ENCODE results near the gene DPEP1.
"Not testable (repeated sequence)": the region's sequence is repeated elsewhere in the genome, so short reads cannot be mapped to it uniquely, and the experiment has no call there.

DPEP1 gene

GRCh38 chr16:89569506-89570341 is 43.7 kb upstream of the DPEP1 start:
- H3K36me3 ChIP-seq, result peaks cover 2% of the 10 kb centered on the region
- H3K9me3 ChIP-seq, result no peaks in the 10 kb centered on the region
- peaks cover 13% of the 10 kb centered on the region for H3K4me1 ChIP-seq
- H3K4me3 ChIP-seq (ENCODE audit: low read depth, low read length), result no peak overlapping the region
- no peak for TF ChIP-seq CTCF (IDR thresholded peaks at IDR 0.05; ENCODE audit: low read depth, low read length)
- DNase-seq, result peak; percentile 7
- H3K27me3 ChIP-seq, result no peaks in the 10 kb centered on the region

GRCh38 chr16:89570342-89570923 is 43.0 kb upstream of the DPEP1 start:
- Histone ChIP-seq H3K9me3 (no peaks in the 10 kb centered on the region), H3K27me3 (no peaks in the 10 kb centered on the region), H3K36me3 (no peaks in the 10 kb centered on the region), H3K4me1 (peaks cover 10% of the 10 kb centered on the region), H3K4me3 (ENCODE audit: low read depth, low read length) (no peak overlapping the region)
- no peak for TF ChIP-seq CTCF (IDR thresholded peaks at IDR 0.05; ENCODE audit: low read depth, low read length)
- DNase-seq, result peak; percentile 9

GRCh38 chr16:89570983-89571598 is 42.4 kb upstream of the DPEP1 start:
- H3K27me3 ChIP-seq; H3K4me1 ChIP-seq; H3K36me3 ChIP-seq; DNase-seq; H3K9me3 ChIP-seq; H3K4me3 ChIP-seq (ENCODE audit: low read depth, low read length): not testable (repeated sequence)

DNA sequence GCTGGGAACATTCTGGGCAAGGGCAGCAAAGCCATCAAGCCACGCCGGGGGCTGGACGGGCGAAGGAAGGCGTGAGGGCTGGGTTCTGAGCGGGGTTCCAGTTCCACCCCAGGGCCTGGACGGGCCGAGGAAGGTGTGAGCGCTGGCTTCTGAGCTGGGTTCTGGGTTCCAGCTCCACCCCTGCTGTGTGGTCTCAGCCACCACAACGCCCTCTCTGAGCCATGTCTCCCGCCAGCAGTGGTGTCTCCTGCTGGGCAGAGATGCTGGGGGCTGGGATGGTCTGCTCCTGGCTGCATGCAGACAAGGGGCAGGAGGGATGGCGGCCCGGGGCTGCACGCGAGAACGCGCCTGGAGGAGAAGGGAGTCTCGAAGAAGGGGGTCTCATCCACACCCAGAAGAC is 41.8 kb upstream of the DPEP1 start:
- no peak overlapping the region for H3K4me3 ChIP-seq (ENCODE audit: low read depth, low read length)
- H3K9me3 ChIP-seq, result no peaks in the 10 kb centered on the region; the same call in 1 of the 2 replicates
- TF ChIP-seq CTCF (IDR thresholded peaks at IDR 0.05; ENCODE audit: low read depth, low read length), result no peak

DNA sequence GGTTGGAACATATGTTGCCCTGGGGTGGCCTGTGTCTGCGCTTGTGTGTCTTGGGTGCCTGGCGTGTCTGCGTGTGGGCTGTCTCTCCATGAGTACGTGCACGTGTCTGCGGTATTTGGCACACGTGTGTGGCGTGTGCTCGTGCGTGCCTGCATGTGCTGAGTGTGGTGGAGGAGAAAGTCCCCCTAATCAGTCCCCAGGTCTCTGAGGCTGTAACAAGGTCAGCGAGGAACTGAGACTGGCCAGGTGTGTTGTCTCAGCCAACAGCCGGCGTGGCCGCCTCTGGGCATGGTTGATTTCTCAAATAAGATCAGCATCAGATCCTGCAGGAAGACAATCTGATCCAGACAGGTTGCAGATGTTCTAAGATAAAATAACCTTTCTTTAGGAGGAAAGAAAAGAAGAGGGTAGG is 41.4 kb upstream of the DPEP1 start:
- no peak for TF ChIP-seq CTCF (IDR thresholded peaks at IDR 0.05; ENCODE audit: low read depth, low read length)
- DNase-seq, result no peak
- no peaks in the 10 kb centered on the region for H3K36me3 ChIP-seq
- no peaks in the 10 kb centered on the region; the same call in 1 of the 2 replicates for H3K9me3 ChIP-seq
- H3K4me1 ChIP-seq, result peaks cover 3% of the 10 kb centered on the region; the same call in 1 of the 2 replicates
- no peak overlapping the region for H3K4me3 ChIP-seq (ENCODE audit: low read depth, low read length)
- H3K27me3 ChIP-seq, result peaks cover 10% of the 10 kb centered on the region

More for the DNA sequence above, 41.8 kb upstream of the DPEP1 start:
- Histone ChIP-seq H3K27me3 (peaks cover 10% of the 10 kb centered on the region), H3K4me1 (peaks cover 3% of the 10 kb centered on the region; the same call in 1 of the 2 replicates), H3K36me3 (no peaks in the 10 kb centered on the region)
- DNase-seq, result peak; percentile 17

- Histone ChIP-seq H3K9me3 (no peaks in the 10 kb centered on the region; the same call in 1 of the 2 replicates), H3K4me3 (ENCODE audit: low read depth, low read length) (no peak overlapping the region), H3K27me3 (peaks cover 10% of the 10 kb centered on the region), H3K4me1 (peaks cover 3% of the 10 kb centered on the region; the same call in 1 of the 2 replicates), H3K36me3 (no peaks in the 10 kb centered on the region)
- DNase-seq, result peak; percentile 10
- no peak for TF ChIP-seq CTCF (IDR thresholded peaks at IDR 0.05; ENCODE audit: low read depth, low read length)
Observed at GRCh38 chr16:89572485-89573205, 40.8 kb upstream of the DPEP1 start.

Data from BE2C (cell line).